LNCAP (cell line): Measurements from ENCODE around the gene SF3B2.

Experiments used
- TF ChIP-seq, protein P1 (sequence below): fragments of 450-650 bp; IDR thresholded peaks from 2 replicates; pipeline ENCODE4 v1.5.1; 2017; ENCODE audit warnings: mild to moderate bottlenecking

SF3B2 gene

DNA sequence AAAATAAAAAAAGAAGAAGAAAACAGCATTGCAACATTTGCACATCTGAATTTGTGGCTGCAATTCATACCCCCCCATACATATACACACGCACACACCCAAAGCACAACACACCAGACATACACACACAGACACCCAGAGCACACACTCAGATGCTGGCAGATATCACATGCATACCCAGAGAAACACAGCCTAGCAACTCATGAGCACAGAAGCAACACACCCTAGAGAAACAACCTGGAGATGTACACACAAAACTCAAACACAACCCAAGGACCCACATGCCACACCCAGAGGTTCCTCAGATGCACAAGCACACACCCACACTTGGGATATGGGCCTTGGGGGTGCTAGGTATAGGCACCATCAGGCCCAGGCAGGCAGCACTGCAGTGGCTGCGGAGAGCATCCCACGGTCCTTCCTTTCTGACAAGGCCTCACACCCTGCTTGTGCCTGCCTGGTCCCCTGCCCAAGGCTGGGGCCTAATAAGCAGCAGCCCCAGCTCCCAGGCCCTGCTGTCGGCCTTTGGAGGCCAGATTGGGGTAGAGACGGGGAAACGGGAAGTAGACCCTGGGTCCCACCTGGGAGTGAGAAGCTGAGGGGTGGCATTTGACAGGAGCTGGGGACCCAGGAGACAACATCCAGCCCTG, 37.2 kb upstream of the SF3B2 start:
- TF ChIP-seq, protein P1, sequence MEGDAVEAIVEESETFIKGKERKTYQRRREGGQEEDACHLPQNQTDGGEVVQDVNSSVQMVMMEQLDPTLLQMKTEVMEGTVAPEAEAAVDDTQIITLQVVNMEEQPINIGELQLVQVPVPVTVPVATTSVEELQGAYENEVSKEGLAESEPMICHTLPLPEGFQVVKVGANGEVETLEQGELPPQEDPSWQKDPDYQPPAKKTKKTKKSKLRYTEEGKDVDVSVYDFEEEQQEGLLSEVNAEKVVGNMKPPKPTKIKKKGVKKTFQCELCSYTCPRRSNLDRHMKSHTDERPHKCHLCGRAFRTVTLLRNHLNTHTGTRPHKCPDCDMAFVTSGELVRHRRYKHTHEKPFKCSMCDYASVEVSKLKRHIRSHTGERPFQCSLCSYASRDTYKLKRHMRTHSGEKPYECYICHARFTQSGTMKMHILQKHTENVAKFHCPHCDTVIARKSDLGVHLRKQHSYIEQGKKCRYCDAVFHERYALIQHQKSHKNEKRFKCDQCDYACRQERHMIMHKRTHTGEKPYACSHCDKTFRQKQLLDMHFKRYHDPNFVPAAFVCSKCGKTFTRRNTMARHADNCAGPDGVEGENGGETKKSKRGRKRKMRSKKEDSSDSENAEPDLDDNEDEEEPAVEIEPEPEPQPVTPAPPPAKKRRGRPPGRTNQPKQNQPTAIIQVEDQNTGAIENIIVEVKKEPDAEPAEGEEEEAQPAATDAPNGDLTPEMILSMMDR = no peak

DNA sequence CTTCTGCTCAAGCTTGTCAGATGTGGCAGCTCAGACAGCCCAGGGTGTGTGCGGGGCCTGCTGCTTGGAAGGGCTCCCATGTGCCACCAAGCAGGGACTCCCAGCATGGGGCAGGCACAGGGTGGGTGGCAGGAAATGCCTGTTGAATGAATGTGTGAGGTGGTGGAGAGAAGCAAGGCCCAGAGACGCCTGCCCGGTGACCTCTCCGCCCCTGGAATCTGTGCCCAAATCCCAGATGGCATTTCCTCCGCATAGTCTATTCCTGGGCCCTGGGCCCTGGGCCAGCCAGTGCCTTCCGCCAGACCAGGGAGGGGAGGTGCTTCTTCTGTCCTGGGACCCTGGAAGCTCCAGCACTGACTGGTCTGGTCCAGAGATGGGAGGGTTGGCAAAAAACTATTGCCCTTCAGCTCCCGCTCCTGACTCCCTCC, 36.7 kb upstream of the SF3B2 start:
- TF ChIP-seq, protein P1 = no peak

DNA sequence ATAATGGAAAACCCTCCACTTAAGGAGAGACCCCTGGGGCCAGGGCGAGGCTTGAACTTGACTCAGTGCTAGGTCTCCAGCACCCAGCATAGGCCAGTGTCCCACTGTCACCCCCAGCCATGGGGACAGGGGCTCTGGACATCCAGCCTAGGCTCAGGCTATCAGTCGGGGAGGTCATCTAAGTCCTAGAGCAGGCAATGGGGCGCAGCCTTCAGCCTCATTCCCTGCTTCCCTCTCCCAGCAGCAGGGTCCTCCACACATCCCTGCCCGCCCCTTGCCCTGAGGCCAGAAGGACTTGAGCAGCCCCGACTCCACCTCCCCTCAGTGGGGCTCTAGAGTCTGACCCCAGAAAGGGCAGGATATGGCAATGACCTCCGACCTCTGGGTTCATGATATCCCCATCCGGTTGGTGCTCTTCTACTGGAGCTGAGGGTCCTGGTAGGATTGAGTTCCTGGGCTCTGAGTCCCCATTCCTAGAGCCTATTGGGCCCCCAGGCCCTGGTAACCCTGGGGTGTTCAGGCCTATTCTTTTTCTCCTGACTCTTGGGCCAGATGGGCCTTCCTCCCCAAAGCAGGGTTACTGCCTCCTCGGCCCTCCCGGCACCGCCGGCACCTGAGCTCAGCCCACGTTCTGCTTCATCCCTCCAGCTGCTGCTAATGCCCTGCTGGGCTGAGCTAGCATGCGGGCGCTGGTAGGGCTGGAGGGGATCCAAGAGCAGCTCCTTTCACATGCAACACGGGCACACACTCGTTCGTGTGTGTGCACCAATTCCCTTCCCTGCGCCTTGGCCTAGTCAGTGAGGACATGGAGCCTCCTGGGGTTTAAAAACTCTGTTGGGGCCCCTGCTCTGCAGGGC, 36.0 kb upstream of the SF3B2 start:
- TF ChIP-seq, protein P1 = no peak

DNA sequence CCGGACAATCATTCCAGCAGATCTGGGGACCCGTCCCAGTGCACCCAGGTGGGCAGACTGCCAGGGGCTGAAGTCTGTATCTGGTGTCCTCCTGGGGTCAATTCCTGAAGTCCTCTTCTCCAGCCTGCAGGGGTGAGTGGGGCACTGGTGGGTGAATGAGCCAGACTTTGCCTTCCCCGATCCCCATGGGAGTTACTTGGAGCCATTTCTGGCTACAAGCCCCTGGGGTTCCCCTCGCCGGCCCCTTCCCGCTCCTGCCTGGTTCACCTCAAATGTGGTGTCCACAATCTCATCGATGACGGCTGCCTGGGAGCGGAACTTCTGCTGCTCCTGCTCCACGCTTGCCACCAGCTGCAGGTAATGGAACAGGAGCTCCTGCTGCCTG, 35.4 kb upstream of the SF3B2 start:
- TF ChIP-seq, protein P1 = no peak

DNA sequence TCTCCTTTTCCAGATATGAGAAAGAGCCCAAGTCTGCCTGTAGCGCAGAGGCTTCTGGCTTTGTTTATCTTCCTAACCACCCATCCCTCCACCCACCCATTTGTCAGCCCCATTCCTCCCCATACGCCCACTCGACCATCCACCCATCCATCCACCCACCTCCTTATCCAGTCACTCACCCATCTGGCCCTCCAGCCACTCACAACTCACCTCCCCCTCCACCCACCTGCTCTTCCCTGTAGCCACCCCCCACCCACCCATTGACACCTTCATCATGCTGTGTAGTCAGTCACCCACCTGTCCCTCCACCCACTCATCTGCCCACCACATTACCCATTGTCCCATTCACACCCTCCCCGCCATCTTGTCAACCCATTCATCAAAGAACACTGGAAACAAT, 34.8 kb upstream of the SF3B2 start:
- TF ChIP-seq, protein P1 = no peak

DNA sequence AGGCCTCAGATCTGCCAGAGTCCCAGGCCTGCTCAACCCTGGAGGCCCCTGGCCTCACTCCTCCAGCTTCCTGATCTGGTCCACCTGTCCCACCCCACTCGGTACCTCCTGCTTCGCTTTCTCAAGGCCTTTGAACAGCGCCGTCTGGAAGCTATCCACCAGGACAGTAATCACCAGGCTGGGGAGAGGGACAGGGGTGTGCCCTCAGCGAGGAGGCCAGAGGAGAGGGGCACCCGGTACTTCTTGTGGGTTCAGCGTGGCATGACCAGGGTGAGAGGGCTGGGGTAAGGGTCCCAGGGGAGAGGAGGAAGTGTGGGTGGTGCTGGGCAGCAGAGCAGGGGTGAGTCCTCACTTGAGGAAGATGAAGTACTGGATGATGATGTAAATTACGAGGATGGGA, 32.0 kb upstream of the SF3B2 start:
- TF ChIP-seq, protein P1 = no peak

DNA sequence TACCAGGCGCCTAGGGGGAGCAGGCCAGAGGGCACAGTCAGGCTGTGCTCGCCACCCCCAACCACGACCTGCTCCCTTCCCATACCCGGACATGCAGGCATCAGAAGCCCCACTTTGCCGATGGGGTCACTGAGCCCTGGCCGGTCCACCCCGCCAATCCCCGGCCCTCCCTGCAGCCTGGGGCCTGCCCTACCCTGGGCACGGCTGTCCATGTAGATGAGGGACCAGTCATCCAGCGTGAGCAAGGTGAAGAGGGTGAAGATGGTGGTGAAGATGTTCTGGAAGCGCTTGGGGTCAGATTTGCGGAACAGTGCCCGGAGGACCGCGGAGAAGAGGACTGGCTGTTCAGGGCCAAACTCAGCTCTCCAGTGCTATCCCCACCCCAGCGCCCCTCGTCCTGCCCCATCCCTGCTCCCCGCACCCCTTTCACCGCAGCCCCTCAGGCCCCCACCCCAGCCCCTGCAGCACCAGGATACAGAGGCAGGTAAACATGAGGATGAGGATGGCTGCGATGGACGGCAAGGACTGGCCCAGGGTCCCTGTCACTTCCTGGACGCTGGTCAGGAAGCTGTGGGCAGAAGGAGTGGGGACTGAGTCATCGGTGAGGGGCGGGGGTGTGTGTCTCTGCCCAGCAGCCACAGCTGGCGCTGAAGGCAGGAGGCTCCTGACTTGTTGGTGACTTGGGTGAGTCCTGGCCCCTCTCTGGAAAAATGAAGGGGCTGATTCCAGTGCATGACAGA, 31.4 kb upstream of the SF3B2 start:
- TF ChIP-seq, protein P1 = no peak
